HEK293 (cell line): ENCODE measurements around the gene RBBP5.

ENCODE experiments used
- GLIS2 ChIP-seq: fragments of 450-650 bp; formaldehyde crosslinking; IDR thresholded peaks from 2 replicates; pipeline ENCODE4 v1.5.1; 2016; ENCODE audit warnings: missing biosample characterization, missing genetic modification characterization
- ZNF274 ChIP-seq, 2 experiments: fragments of 200-500 bp in 1 of 2; fragments of 450-650 bp in 1 of 2; sonication (Bioruptor generic) in 1 of 2; formaldehyde crosslinking in 1 of 2; IDR thresholded peaks; 2 replicates each; pipeline versions ENCODE4 v1.5.1 to v1.6.1; 2014 to 2016; ENCODE audit warnings: borderline replicate concordance in 1 of 2, inconsistent platforms in 1 of 2, low read length in 1 of 2, missing biosample characterization in 1 of 2, missing genetic modification characterization in 1 of 2
- ZNF391 ChIP-seq: fragments of 450-650 bp; formaldehyde crosslinking; IDR thresholded peaks from 2 replicates; pipeline ENCODE4 v1.5.1; 2016; ENCODE audit warnings: low read depth, missing biosample characterization, missing genetic modification characterization, borderline replicate concordance
- ZNF555 ChIP-seq: fragments of 450-650 bp; formaldehyde crosslinking; conservative IDR thresholded peaks from 2 replicates; pipeline ENCODE4 v1.5.1; 2017; ENCODE audit warnings: missing biosample characterization, mild to moderate bottlenecking, missing genetic modification characterization, inconsistent platforms
- ZNF600 ChIP-seq: fragments of 450-650 bp; formaldehyde crosslinking; IDR thresholded peaks from 2 replicates; pipeline ENCODE4 v1.5.1; 2016; ENCODE audit warnings: missing biosample characterization, missing genetic modification characterization
- ZNF707 ChIP-seq: fragments of 450-650 bp; formaldehyde crosslinking; IDR thresholded peaks from 2 replicates; pipeline ENCODE4 v1.5.1; 2016; ENCODE audit warnings: missing biosample characterization, missing genetic modification characterization
- TF ChIP-seq, protein P1 (sequence below): sonication (generic); formaldehyde crosslinking; IDR thresholded peaks from 2 replicates; pipeline ENCODE4 v1.8.1; 2022; ENCODE audit warnings: mild to moderate bottlenecking, moderate library complexity, missing genetic modification reagents
- TF ChIP-seq, protein P2 (sequence below): fragments of 450-650 bp; formaldehyde crosslinking; IDR thresholded peaks from 2 replicates; pipeline ENCODE4 v1.5.1; 2016; ENCODE audit warnings: missing biosample characterization, missing genetic modification characterization
- TF ChIP-seq, protein P3 (sequence below): fragments of 450-650 bp; formaldehyde crosslinking; IDR thresholded peaks from 2 replicates; pipeline ENCODE4 v1.5.1; 2016; ENCODE audit warnings: missing biosample characterization, missing genetic modification characterization
- TF ChIP-seq, protein P4 (sequence below): fragments of 450-650 bp; formaldehyde crosslinking; IDR thresholded peaks from 2 replicates; pipeline ENCODE4 v1.5.1; 2016; ENCODE audit warnings: missing biosample characterization, missing genetic modification characterization
- TF ChIP-seq, protein P5 (sequence below): fragments of 450-650 bp; formaldehyde crosslinking; IDR thresholded peaks from 2 replicates; pipeline ENCODE4 v1.5.1; 2016; ENCODE audit warnings: missing biosample characterization, missing genetic modification characterization

DNA sequence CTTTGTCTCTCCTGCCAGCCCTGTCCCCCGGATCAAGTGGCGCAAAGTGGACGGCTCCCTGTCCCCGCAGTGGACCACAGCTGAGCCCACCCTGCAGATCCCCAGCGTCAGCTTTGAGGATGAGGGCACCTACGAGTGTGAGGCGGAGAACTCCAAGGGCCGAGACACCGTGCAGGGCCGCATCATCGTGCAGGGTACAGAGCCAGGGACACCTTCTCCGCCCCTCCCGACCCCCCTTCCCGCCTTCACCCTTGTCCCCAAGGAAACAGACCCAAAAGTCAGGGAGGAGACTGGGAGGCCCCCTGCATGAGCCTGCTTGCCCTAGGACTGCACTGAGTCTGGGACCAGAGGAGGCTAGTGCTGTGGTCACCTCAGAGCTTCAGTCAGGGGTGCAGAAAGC is 60.6 kb downstream of the RBBP5 start:
- TF ChIP-seq GLIS2 (tag by site-specific recombination) (0 out of 2 replicates have a peak, but pooled peaks have one; percentile 12), ZNF391 (tag by site-specific recombination) (no peak), ZNF600 (tag by site-specific recombination) (no peak), ZNF274 (IDR thresholded peaks at IDR 0.05; ENCODE audit: low read length) (no peak), ZNF274 (tag by site-specific recombination; IDR thresholded peaks at IDR 0.05; ENCODE audit: borderline replicate concordance) (no peak), ZNF555 (tag by site-specific recombination) (no peak), ZNF707 (tag by site-specific recombination) (no peak)
- TF ChIP-seq, protein P1, sequence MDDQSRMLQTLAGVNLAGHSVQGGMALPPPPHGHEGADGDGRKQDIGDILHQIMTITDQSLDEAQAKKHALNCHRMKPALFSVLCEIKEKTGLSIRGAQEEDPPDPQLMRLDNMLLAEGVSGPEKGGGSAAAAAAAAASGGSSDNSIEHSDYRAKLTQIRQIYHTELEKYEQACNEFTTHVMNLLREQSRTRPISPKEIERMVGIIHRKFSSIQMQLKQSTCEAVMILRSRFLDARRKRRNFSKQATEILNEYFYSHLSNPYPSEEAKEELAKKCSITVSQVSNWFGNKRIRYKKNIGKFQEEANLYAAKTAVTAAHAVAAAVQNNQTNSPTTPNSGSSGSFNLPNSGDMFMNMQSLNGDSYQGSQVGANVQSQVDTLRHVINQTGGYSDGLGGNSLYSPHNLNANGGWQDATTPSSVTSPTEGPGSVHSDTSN: no peak
- TF ChIP-seq, protein P2, sequence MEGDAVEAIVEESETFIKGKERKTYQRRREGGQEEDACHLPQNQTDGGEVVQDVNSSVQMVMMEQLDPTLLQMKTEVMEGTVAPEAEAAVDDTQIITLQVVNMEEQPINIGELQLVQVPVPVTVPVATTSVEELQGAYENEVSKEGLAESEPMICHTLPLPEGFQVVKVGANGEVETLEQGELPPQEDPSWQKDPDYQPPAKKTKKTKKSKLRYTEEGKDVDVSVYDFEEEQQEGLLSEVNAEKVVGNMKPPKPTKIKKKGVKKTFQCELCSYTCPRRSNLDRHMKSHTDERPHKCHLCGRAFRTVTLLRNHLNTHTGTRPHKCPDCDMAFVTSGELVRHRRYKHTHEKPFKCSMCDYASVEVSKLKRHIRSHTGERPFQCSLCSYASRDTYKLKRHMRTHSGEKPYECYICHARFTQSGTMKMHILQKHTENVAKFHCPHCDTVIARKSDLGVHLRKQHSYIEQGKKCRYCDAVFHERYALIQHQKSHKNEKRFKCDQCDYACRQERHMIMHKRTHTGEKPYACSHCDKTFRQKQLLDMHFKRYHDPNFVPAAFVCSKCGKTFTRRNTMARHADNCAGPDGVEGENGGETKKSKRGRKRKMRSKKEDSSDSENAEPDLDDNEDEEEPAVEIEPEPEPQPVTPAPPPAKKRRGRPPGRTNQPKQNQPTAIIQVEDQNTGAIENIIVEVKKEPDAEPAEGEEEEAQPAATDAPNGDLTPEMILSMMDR (tag by site-specific recombination): no peak
- TF ChIP-seq, protein P3, sequence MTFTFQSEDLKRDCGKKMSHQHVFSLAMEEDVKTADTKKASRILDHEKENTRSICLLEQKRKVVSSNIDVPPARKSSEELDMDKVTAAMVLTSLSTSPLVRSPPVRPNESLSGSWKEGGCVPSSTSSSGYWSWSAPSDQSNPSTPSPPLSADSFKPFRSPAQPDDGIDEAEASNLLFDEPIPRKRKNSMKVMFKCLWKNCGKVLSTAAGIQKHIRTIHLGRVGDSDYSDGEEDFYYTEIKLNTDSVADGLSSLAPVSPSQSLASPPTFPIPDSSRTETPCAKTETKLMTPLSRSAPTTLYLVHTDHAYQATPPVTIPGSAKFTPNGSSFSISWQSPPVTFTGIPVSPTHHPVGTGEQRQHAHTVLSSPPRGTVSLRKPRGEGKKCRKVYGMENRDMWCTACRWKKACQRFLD (tag by site-specific recombination): no peak
- TF ChIP-seq, protein P4, sequence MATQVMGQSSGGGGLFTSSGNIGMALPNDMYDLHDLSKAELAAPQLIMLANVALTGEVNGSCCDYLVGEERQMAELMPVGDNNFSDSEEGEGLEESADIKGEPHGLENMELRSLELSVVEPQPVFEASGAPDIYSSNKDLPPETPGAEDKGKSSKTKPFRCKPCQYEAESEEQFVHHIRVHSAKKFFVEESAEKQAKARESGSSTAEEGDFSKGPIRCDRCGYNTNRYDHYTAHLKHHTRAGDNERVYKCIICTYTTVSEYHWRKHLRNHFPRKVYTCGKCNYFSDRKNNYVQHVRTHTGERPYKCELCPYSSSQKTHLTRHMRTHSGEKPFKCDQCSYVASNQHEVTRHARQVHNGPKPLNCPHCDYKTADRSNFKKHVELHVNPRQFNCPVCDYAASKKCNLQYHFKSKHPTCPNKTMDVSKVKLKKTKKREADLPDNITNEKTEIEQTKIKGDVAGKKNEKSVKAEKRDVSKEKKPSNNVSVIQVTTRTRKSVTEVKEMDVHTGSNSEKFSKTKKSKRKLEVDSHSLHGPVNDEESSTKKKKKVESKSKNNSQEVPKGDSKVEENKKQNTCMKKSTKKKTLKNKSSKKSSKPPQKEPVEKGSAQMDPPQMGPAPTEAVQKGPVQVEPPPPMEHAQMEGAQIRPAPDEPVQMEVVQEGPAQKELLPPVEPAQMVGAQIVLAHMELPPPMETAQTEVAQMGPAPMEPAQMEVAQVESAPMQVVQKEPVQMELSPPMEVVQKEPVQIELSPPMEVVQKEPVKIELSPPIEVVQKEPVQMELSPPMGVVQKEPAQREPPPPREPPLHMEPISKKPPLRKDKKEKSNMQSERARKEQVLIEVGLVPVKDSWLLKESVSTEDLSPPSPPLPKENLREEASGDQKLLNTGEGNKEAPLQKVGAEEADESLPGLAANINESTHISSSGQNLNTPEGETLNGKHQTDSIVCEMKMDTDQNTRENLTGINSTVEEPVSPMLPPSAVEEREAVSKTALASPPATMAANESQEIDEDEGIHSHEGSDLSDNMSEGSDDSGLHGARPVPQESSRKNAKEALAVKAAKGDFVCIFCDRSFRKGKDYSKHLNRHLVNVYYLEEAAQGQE (tag by site-specific recombination): no peak
- TF ChIP-seq, protein P5, sequence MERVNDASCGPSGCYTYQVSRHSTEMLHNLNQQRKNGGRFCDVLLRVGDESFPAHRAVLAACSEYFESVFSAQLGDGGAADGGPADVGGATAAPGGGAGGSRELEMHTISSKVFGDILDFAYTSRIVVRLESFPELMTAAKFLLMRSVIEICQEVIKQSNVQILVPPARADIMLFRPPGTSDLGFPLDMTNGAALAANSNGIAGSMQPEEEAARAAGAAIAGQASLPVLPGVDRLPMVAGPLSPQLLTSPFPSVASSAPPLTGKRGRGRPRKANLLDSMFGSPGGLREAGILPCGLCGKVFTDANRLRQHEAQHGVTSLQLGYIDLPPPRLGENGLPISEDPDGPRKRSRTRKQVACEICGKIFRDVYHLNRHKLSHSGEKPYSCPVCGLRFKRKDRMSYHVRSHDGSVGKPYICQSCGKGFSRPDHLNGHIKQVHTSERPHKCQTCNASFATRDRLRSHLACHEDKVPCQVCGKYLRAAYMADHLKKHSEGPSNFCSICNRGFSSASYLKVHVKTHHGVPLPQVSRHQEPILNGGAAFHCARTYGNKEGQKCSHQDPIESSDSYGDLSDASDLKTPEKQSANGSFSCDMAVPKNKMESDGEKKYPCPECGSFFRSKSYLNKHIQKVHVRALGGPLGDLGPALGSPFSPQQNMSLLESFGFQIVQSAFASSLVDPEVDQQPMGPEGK: no peak
